Measurements from ENCODE around the gene SEC16B. TPM values are rescaled to one million over a fixed set of nuclear protein-coding genes. Genes with fewer than 3 reads are reported as not detected.

The SEC16B gene
- total RNA-seq, 2 donors from 2014 or later, result 11.2 to 37.6 TPM

GRCh38 chr1:177945943-177946650 is 23.8 kb downstream of the SEC16B start:
- WGBS, 2 donors, result 47 to 58% methylated on average over 11 to 12 of the region's 12 CpGs
- Histone ChIP-seq H3K27ac (no peak overlapping the region), H3K27me3 (no peaks in the 10 kb centered on the region), H3K36me3 (replicated peaks in 1 of 2; ENCODE audit: insufficient read depth in 1 of 2, low read depth in 2 of 2) (peaks cover 0 to 4% of the 10 kb centered on the region in 2 donors), H3K9me3 (no peaks in the 10 kb centered on the region), H3K4me3 (no peak overlapping the region), H3K4me1 (no peaks in the 10 kb centered on the region)
- peak; percentile 37 to 57 (median 49) for DNase-seq
- TF ChIP-seq POLR2A (IDR thresholded peaks at IDR 0.05), result no peak
- peak; percentile 46 to 77 (median 63) for TF ChIP-seq CTCF (IDR thresholded peaks at IDR 0.05)
- intact Hi-C loops (cut with DNase I), result no loop called here
- peak; percentile 51 for ATAC-seq

- TF ChIP-seq POLR2A (IDR thresholded peaks at IDR 0.05), result no peak
- TF ChIP-seq CTCF (IDR thresholded peaks at IDR 0.05), result no peak
- no peak overlapping the region for H3K4me3 ChIP-seq
- ATAC-seq, result no peak
- DNase-seq, result no peak
- no peak overlapping the region for H3K27ac ChIP-seq
- intact Hi-C loops (cut with DNase I), result no loop called here
- H3K9me3 ChIP-seq, result no peaks in the 10 kb centered on the region
- WGBS, 2 donors, result 76 to 82% methylated on average over 20 of the region's 20 CpGs
- no peaks in the 10 kb centered on the region for H3K4me1 ChIP-seq
- peaks cover 0 to 6% of the 10 kb centered on the region in 2 donors for H3K36me3 ChIP-seq (replicated peaks in 1 of 2; ENCODE audit: insufficient read depth in 1 of 2, low read depth in 2 of 2)
- no peaks in the 10 kb centered on the region for H3K27me3 ChIP-seq
Observed at GRCh38 chr1:177944016-177944949, 25.6 kb downstream of the SEC16B start.

- 77 to 83% methylated on average over 5 of the region's 5 CpGs for WGBS, 2 donors
- DNase-seq (no peak), ATAC-seq (no peak)
- H3K4me1 ChIP-seq, result no peaks in the 10 kb centered on the region
- H3K27ac ChIP-seq, result no peak overlapping the region
- no peak overlapping the region for H3K4me3 ChIP-seq
- TF ChIP-seq POLR2A (IDR thresholded peaks at IDR 0.05) (no peak), CTCF (IDR thresholded peaks at IDR 0.05) (no peak)
- H3K9me3 ChIP-seq, result no peaks in the 10 kb centered on the region
- peaks cover 0 to 9% of the 10 kb centered on the region in 2 donors for H3K36me3 ChIP-seq (replicated peaks in 1 of 2; ENCODE audit: insufficient read depth in 1 of 2, low read depth in 2 of 2)
- H3K27me3 ChIP-seq, result no peaks in the 10 kb centered on the region
- intact Hi-C loops (cut with DNase I), result no loop called here
Observed at GRCh38 chr1:177941976-177942375, 27.9 kb downstream of the SEC16B start.

GRCh38 chr1:177940682-177941081 is 29.2 kb downstream of the SEC16B start:
- H3K27me3 ChIP-seq, result no peaks in the 10 kb centered on the region
- no peaks in the 10 kb centered on the region for H3K4me1 ChIP-seq
- ATAC-seq, result no peak
- H3K27ac ChIP-seq, result no peak overlapping the region
- H3K9me3 ChIP-seq, result no peaks in the 10 kb centered on the region
- H3K4me3 ChIP-seq, result no peak overlapping the region
- DNase-seq, result no peak
- intact Hi-C loops (cut with DNase I), result no loop called here
- no peak for TF ChIP-seq CTCF (IDR thresholded peaks at IDR 0.05)
- no peak for TF ChIP-seq POLR2A (IDR thresholded peaks at IDR 0.05)
- peaks cover 0 to 13% of the 10 kb centered on the region in 2 donors for H3K36me3 ChIP-seq (replicated peaks in 1 of 2; ENCODE audit: insufficient read depth in 1 of 2, low read depth in 2 of 2)
- WGBS, 2 donors, result 62 to 80% methylated on average over 3 of the region's 3 CpGs
